ENCODE data around the gene RIPK3. TPM values are rescaled to one million over a fixed set of nuclear protein-coding genes. Genes with fewer than 3 reads are reported as not detected.
A peak's percentile ranks its signal among the peaks of the same experiment; 100 is the strongest.
"Not testable (repeated sequence)": the region's sequence is repeated elsewhere in the genome, so short reads cannot be mapped to it uniquely, and the experiment has no call there.

Gene RIPK3
- total RNA-seq, result 1 to 10 TPM; 5.9 to 7.6 TPM

DNA sequence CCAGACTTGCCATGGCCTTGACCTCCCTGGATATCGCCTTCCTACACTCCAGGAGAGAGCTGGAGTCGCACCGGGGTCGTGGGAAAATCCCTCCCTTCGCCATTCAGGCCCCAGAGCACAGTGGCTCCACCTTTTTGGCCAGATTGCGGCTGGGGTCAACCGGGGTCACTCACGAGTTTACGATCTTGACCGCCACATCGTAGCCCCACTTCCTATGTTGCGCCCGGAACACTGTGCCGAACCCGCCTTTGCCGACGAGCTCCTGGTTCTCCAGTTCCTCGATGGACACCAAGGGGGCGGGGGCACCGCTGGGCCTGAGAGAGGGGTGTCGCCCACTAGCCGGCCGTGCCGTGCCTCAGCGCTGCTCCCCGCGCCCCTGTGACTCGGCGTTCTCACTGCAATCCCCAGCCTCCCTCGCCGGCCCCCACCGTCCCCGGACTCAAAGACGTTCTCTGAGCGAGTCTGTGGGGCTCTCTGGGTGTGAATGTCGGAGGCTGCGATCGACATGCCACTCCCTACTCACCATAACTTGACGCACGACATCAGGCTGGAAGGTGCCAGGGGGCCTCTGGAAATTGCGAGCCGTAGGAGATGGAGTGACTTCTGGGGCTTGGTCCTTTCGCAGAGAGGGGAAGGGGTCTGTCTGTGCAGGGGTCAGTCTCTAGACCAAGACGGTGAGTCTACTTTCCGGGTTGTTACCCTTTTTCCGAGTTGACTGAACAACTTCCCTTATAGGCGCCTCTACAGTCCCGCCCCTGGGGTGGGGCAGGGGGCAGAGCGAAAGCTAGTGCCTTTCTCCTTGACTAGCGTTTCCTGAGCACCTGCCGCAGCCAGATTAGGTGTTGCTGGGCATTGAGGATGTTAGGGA is at the start of gene RIPK3:
Gene RIPK3, minus strand, starts transcription at position 708 of the 868 bp plus-strand sequence. Its CDS starts 165 bp downstream, at position 543.
- Mint-ChIP-seq H3K4me3 (peak within 1 kb of the TSS; percentile 89), H3K27ac (peak within 1 kb of the TSS; percentile 67), H3K9me3 (no peaks in the 10 kb centered on the region), H3K36me3 (ENCODE audit: low read depth) (peaks cover 7% of the 10 kb centered on the region), H3K4me1 (ENCODE audit: low read depth) (peaks cover 26% of the 10 kb centered on the region), H3K27me3 (ENCODE audit: low read depth) (peaks cover 11% of the 10 kb centered on the region)
- CTCF ChIA-PET, result interaction anchor here (0.7 to 25.1 kb wide), 10 partner anchors 8 to 124 kb away, joined by 3 to 617 read pairs (median 4); partner anchors contain the start of genes CBLN3, CIDEB, KHNYN and MDP1
- intact Hi-C loops (cut with micrococcal nuclease), result loop anchor here (1.0 to 10.0 kb wide), 3 partner anchors 27 to 815 kb away; no protein-coding TSS in a partner anchor
- peak; percentile 84 for DNase-seq

DNA sequence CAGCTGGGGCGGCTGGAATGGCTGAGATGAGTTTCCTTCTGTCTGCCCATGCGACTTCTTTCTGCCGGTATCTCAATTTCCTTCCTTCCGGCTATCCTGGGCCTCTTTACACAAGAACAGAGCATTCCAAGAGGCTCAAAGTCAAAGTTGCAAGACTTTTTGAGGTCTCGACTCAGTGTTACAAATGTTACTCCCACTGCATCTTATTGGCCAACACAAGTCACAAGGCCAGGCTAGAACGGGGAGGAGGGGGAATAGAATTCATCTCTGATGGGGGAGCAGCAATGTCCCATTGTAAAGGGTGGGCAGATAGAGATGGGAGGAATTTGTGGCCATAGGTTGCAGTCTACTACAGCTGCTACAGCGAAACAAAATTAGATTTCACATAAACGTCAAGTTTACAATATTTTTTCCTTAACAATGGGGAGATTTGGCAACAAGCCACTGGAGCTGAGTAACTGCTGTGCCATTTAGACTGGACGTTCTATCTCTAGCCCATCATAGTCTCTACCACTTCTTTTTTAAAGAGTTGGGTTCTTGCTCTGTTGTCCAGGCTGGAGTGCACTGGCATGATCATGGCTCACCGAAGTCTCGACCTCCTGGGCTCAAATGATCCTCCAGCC is 49.5 kb upstream of the RIPK3 start:
- no peak for DNase-seq
- no peaks in the 10 kb centered on the region for H3K9me3 Mint-ChIP-seq
- no peaks in the 10 kb centered on the region for H3K4me1 Mint-ChIP-seq (ENCODE audit: low read depth)
- H3K36me3 Mint-ChIP-seq (ENCODE audit: low read depth), result no peaks in the 10 kb centered on the region
- CTCF ChIA-PET, result interaction anchor here (2.8 kb wide), 1 partner anchor 56 kb away, joined by 9 read pairs; no protein-coding TSS in a partner anchor
- peaks cover 3% of the 10 kb centered on the region for H3K27me3 Mint-ChIP-seq (ENCODE audit: low read depth)
- no peak overlapping the region for H3K4me3 Mint-ChIP-seq
- H3K27ac Mint-ChIP-seq, result no peak overlapping the region
- intact Hi-C loops (cut with micrococcal nuclease), result no loop called here

DNA sequence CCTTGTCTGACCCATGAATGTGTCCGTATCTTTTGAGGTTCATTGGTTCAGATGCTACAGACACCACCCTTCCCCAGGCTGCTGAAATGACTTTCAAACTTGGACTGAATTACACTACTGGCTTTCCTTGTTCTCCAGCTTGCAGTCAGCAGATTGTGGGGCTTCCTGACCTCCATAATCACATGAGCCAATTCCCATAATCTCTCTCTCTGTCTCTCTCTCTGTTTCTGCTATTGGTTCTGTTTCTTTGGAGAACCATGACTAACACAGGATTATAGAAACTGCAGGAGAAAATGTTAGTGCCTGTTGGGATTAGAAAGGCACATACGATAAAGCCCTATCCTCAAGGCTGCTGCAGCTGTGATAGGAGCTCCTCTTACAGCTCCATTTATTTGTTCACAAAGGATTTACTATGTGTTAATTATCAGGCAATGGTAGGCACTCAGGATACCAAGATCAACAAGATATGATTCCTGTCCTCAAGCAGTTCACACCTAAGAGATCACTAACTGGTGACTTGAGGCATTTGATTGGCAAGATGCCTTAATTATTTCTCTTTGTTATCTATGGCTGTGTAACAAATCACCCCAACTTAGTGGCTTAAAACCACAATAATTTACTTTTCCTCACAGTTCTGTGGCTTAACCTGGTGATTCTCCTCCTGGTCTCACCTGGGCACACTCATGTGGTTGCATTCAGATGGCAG is 48.8 kb upstream of the RIPK3 start:
- Mint-ChIP-seq H3K4me1 (ENCODE audit: low read depth) (no peaks in the 10 kb centered on the region), H3K27ac (no peak overlapping the region), H3K36me3 (ENCODE audit: low read depth) (no peaks in the 10 kb centered on the region), H3K9me3 (no peaks in the 10 kb centered on the region), H3K27me3 (ENCODE audit: low read depth) (peaks cover 5% of the 10 kb centered on the region), H3K4me3 (no peak overlapping the region)
- CTCF ChIA-PET, result interaction anchor here (0.6 to 0.9 kb wide), 2 partner anchors 41 to 43 kb away, joined by 3 to 8 read pairs; no protein-coding TSS in a partner anchor
- intact Hi-C loops (cut with micrococcal nuclease), result no loop called here
- DNase-seq, result no peak

DNA sequence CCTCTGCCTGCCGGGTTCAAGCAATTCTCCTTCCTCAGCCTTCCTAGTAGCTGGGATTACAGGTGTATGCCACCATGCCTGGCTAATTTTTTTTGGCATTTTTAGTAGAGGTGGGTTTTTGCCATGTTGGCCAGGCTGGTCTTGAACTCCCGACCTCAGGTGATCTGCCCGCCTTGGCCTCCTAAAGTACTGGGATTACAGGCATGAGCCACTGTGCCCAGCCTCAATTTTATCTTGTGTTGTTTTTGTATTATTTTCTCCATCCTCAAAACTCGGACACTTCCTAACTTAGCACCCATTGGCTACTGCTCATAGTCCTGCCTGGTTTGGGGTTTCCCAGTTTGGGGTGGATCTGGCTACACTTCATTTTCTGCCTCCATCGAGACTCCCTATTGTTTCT is 47.8 kb upstream of the RIPK3 start:
- CTCF ChIA-PET, result interaction anchor here (0.9 kb wide), 1 partner anchor 44 kb away, joined by 3 read pairs; no protein-coding TSS in a partner anchor
- H3K36me3 Mint-ChIP-seq (ENCODE audit: low read depth); DNase-seq; H3K9me3 Mint-ChIP-seq; H3K27me3 Mint-ChIP-seq (ENCODE audit: low read depth); H3K4me1 Mint-ChIP-seq (ENCODE audit: low read depth); H3K4me3 Mint-ChIP-seq; H3K27ac Mint-ChIP-seq; intact Hi-C loops (cut with micrococcal nuclease): not testable (repeated sequence)

DNA sequence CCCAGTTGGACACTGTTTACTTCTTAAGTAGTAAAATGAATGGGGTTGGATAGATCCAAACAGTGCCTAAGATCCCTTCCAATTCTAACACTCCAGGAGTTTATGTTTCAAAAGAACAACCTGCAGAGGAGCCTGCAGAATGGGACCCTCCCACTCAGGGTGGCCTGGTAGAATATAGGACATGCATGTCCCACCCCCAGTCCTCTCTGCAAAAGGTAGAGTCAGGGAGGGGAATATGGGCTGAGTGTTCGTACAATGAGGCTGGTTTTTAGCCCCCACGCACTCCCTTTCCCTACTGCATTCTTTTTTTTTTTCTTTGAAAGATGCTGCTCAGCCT is 47.2 kb upstream of the RIPK3 start:
- H3K4me3 Mint-ChIP-seq, result no peak overlapping the region
- intact Hi-C loops (cut with micrococcal nuclease), result no loop called here
- no peaks in the 10 kb centered on the region for H3K4me1 Mint-ChIP-seq (ENCODE audit: low read depth)
- H3K9me3 Mint-ChIP-seq, result no peaks in the 10 kb centered on the region
- CTCF ChIA-PET, result interaction anchor here (0.6 to 1.0 kb wide), 3 partner anchors 23 to 53 kb away, joined by 3 to 4 read pairs (median 4); no protein-coding TSS in a partner anchor
- H3K36me3 Mint-ChIP-seq (ENCODE audit: low read depth), result no peaks in the 10 kb centered on the region
- DNase-seq, result no peak
- H3K27ac Mint-ChIP-seq, result no peak overlapping the region
- H3K27me3 Mint-ChIP-seq (ENCODE audit: low read depth), result peaks cover 5% of the 10 kb centered on the region

DNA sequence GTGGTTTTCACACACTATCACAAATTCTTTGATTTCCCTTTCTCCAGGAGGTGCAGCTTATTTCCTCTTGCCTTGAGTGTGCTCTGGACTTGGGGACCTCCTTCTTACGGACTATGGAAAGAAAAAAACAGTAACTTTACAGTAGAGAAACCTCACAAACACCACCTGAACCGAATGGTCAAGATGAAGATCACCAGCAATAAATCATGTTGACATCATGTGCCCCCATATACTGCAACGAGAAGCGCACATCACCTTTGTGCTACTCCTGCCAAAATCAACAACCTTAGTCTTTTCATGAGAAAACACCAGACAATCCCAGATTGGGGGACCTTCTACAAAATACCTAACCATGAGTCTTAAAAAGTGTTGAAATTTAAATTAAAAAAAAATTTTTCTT is 45.7 kb upstream of the RIPK3 start:
- H3K27ac Mint-ChIP-seq, result no peak overlapping the region

DNA sequence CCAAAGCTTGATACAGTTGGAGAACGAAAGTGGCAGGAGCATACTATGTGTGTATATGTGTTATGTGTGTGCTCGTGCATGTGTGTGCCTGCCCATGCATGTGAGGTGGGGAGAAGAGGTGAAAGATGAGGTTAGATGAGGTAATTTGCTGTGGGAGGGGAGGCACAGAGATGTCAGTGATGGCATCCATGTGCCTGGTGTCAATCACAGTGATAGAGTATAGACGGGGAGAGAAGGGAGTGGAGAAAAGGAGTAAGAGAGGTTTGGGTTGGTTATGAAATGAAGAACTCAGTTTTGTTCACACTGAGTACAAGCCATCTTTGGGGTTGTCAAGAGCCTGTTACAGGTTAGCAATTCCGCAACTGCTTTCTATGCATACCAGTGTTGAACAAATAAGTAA is 44.4 kb upstream of the RIPK3 start:
- Mint-ChIP-seq H3K27ac (no peak overlapping the region), H3K4me3 (no peak overlapping the region), H3K36me3 (ENCODE audit: low read depth) (no peaks in the 10 kb centered on the region), H3K9me3 (no peaks in the 10 kb centered on the region), H3K27me3 (ENCODE audit: low read depth) (peaks cover 5% of the 10 kb centered on the region), H3K4me1 (ENCODE audit: low read depth) (peaks cover 4% of the 10 kb centered on the region)
- DNase-seq, result no peak
- CTCF ChIA-PET, result no interaction called here
- intact Hi-C loops (cut with micrococcal nuclease), result no loop called here

More for the DNA sequence above, 45.7 kb upstream of the RIPK3 start:
- Mint-ChIP-seq H3K36me3 (ENCODE audit: low read depth) (no peaks in the 10 kb centered on the region), H3K4me1 (ENCODE audit: low read depth) (peaks cover 4% of the 10 kb centered on the region), H3K4me3 (no peak overlapping the region), H3K9me3 (no peaks in the 10 kb centered on the region), H3K27me3 (ENCODE audit: low read depth) (peaks cover 5% of the 10 kb centered on the region)
- no peak for DNase-seq
- intact Hi-C loops (cut with micrococcal nuclease), result no loop called here
- CTCF ChIA-PET, result no interaction called here

DNA sequence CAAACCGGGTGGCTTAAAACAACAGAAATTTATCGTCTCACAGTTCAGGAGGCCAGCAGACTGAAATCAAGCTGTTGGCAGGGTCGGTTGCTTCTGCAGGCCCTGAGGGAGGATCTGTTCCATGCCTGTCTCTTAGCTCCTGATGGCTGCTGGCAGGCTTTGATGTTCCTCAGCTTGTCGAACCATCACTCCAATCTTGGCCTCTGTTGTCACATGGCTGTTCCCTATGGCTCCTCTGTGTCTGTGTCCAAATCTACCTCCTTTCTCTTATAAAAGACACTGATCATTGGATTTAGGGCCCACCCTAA is 42.2 kb upstream of the RIPK3 start:
- CTCF ChIA-PET, result interaction anchor here (0.7 kb wide), 1 partner anchor 76 kb away, joined by 3 read pairs; no protein-coding TSS in a partner anchor
- no peaks in the 10 kb centered on the region for H3K36me3 Mint-ChIP-seq (ENCODE audit: low read depth)
- no peak overlapping the region for H3K27ac Mint-ChIP-seq
- intact Hi-C loops (cut with micrococcal nuclease), result no loop called here
- H3K27me3 Mint-ChIP-seq (ENCODE audit: low read depth), result peaks cover 5% of the 10 kb centered on the region
- H3K4me1 Mint-ChIP-seq (ENCODE audit: low read depth), result peaks cover 4% of the 10 kb centered on the region
- DNase-seq, result no peak
- H3K9me3 Mint-ChIP-seq, result no peaks in the 10 kb centered on the region
- no peak overlapping the region for H3K4me3 Mint-ChIP-seq

DNA sequence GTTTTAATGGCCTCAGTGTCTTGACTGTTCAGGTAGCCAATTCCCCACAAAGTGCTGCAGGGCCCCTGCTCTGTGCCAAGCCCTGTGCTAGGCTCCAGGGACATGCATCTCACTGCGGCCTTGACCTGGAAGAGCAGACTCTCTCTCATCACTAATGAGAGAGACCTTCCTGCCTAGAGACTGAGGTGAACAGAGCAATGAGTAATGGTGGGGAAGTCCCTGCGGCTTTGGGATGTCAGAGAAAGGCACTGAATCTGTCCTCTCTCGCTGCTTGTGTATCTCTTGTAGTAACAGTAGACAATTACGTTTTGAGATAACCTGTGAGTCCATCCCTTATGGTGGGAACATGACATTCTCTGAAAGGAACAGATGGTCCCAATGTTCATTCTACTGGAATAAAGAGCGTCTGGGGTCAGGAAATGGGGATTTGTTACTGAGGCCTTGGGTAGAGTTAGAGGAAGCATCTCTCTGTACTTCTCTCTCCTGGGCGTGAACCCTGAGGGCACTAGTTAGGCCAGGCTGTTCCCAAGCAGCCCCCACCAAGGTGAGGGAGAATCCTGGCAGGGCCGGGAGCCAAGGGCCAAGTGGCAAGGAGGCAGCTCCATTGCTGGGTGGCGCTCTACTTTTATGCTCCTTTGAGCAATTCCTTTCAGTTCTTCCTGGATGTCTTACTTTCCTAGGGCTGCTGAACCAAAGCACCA is 41.7 kb upstream of the RIPK3 start:
- no peak overlapping the region for H3K4me3 Mint-ChIP-seq
- H3K4me1 Mint-ChIP-seq (ENCODE audit: low read depth), result peaks cover 4% of the 10 kb centered on the region
- peak; percentile 53 for DNase-seq
- CTCF ChIA-PET, result no interaction called here
- intact Hi-C loops (cut with micrococcal nuclease), result no loop called here
- H3K9me3 Mint-ChIP-seq, result no peaks in the 10 kb centered on the region
- H3K27ac Mint-ChIP-seq, result no peak overlapping the region
- H3K36me3 Mint-ChIP-seq (ENCODE audit: low read depth), result no peaks in the 10 kb centered on the region
- H3K27me3 Mint-ChIP-seq (ENCODE audit: low read depth), result peaks cover 5% of the 10 kb centered on the region

DNA sequence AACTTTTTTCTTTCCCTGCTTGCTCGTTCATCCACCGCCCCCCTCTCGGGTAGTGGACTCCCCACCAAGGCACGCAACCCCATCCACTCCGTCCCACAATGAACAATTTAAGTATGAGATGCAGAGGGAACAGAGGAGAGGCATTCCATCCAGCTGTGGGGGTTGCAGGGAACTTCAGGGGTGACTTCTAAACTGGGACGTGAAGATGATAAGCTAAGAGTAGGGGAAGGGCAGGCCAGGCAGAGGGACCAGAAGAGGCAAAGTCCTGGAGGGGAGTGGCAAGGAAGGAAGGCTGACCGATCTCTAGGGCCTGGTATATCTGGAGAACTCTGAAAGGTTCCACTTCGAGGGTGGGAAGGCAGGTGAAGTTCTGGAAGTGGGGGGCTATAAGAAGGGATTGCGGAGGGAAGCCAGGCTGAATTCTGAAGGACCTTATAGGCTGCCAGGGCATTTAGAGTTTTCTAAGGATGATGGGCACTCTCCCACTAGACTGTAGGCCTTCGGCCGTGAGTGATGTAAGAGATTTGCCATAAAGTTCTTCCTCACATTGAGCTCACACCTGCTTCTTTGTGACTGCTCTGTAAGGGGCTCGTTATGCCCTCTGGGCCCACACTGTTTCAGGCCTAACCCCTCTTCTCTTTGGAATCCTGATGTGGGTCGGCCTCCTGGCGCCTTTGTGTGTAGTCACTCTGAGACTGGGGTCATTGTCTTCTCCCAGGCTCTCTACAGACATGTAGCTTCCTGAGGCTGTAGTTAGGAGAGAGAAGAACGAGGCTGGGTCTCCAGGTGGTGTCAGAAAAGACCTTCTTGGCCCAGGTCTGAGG is 40.3 kb upstream of the RIPK3 start:
- no peaks in the 10 kb centered on the region for H3K36me3 Mint-ChIP-seq (ENCODE audit: low read depth)
- intact Hi-C loops (cut with micrococcal nuclease), result no loop called here
- no peak overlapping the region for H3K27ac Mint-ChIP-seq
- H3K27me3 Mint-ChIP-seq (ENCODE audit: low read depth), result peaks cover 6% of the 10 kb centered on the region
- H3K4me3 Mint-ChIP-seq, result no peak overlapping the region
- CTCF ChIA-PET, result interaction anchor here (1.1 to 4.5 kb wide), 3 partner anchors 18 to 51 kb away, joined by 3 to 21 read pairs (median 4); no protein-coding TSS in a partner anchor
- H3K9me3 Mint-ChIP-seq, result no peaks in the 10 kb centered on the region
- H3K4me1 Mint-ChIP-seq (ENCODE audit: low read depth), result peaks cover 4% of the 10 kb centered on the region
- DNase-seq, result no peak
